Peyer's patch (tissue), 4 donors: ENCODE results near the gene QPRT.

Experiments used
- CTCF ChIP-seq, 6 experiments: fragments of 450-650 bp in 4 of 6; fragments of 200-600 bp in 2 of 6; sonication (generic) in 1 of 6; IDR thresholded peaks; one replicate each; pipeline ENCODE4 v1.5.1; 2017 to 2019; ENCODE audit warnings: antibody characterized with exemption in 6 of 6, mild to moderate bottlenecking in 3 of 6, moderate library complexity in 1 of 6
- POLR2A ChIP-seq, 2 donors: fragments of 450-650 bp; IDR thresholded peaks; one replicate each; pipeline ENCODE4 v1.5.1; 2017; ENCODE audit warnings: antibody characterized with exemption in 2 of 2, mild to moderate bottlenecking in 2 of 2, moderate library complexity in 2 of 2

GRCh38 chr16:29736764-29737163, 57.8 kb downstream of the QPRT start:
- TF ChIP-seq CTCF (IDR thresholded peaks at IDR 0.05) (no peak), POLR2A (IDR thresholded peaks at IDR 0.05) (peak in 1 of 2 donors; percentile 24)
